SK-MEL-5 (cell line): ENCODE measurements around the gene DPYSL4. TPM values are rescaled to one million over a fixed set of nuclear protein-coding genes. Genes with fewer than 3 reads are reported as not detected.

Experiments used
- DNase-seq: peaks from one replicate; pipeline ENCODE4 v3.0.0-alpha.2; 2016; ENCODE audit warnings: low read depth, low spot score
- in situ Hi-C: cut with HindIII; loops from 2 replicates; pipeline ENCODE4 v1.10.0; 2016; ENCODE audit warnings: low sequenced_read_pairs, high pct_unique_total_duplicates, low pct_unique_long_range_greater_than_20kb
- total RNA-seq: library from RNA; depleted of rRNA; stranded (reverse); fragments of >200 nt; shearing (Covaris generic); gene quantifications from 2 replicates; pipeline ENCODE4 v1.2.3, GENCODE V29; 2014

Gene DPYSL4
- total RNA-seq, 1 experiment from 2014 or later = 2.5 TPM

DNA sequence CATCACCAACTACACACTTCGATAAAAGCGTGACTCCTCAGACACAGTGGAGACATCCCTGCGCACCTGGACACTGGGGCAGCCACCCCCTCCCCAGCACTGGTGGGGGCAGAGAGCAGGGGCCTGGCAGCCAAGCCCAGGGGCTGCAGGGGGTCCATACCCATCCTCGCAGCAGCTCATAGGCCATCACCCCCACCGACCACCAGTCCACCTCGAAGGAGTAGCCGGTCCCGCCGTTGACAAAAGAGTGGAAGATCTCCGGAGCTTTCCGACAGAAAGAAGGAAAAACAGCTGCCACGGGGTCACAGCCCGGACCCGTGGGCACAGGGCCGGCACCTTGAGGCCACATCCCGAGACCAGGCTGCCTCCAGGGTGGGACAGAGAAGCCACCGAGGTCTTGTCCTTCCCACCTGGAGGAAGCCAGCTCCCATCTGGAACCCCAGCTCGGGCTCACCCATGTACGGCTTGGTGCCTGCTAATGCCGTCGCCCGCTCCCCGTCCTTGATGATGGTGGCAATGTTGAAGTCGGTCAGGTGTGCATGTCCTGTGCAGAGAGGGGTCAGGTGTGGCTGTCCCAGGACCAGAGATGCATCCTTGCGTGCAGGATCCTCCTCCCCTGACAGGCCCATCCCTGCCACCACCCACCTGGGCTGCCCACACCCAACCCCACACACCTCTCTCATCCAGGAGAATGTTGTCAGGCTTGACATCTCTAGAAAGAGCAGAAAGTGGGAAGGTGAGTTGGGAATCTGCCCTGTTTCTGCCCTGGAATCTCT, 38.5 kb downstream of the DPYSL4 start:
- in situ Hi-C loops = no loop called here

DNA sequence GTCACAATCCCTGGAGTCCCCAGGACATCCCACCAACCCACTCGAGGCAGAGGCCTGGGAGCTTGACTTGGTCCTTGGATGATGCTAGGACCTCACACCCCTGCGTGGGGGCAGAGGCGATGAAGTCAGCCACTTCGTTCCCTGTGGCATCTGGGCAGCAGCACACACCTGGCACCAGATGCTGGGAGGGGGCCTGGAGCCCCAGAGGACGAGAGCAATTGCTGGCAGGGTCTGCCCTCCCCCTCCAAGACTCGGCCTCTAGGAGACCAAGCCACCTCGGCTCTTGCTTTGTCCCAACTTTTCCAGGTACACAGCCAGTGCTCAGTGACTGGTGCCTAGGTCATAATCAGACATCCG, 39.1 kb downstream of the DPYSL4 start:
- in situ Hi-C loops = no loop called here

More for the DNA sequence above, 38.5 kb downstream of the DPYSL4 start:
- no peak for DNase-seq

DNA sequence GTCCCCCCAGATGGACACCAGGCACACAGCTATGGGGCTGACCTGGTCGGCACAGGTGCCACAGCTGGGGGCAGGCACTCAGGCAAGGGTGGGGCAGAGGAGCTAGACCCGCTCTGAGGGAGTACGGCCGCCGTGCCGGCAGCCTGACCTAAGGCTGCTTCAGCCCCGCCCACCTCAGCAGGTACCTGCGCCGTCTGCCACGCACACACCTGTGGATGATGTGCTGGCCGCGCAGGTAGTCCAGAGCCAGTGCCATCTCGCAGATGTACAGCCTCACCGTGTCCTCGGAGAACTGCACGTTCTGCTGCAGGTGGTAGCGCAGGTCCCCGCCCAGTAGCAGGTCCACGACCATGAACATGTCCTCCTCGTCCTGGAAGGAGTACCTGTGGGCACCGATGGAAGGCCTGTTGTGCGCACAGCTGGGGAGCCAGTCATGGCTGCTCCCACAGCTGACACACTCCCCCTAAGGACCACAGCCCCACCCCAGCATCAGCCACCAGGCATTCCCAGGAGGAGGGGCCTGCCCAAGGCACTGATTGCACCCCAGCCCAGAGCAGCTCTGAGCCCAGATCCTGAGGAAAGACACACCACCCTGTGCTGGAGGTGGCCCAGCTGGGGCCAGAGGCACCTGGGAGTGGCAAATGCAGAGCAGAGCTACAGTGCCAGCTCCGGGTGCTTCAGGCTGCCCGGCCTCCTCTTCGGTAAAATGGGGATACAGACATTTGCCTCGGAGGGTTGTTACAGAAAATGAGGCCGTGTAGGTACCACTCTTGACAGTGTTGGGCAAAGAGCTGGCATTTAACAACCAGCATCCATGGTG, 40.0 kb downstream of the DPYSL4 start:
- no peak for DNase-seq
- in situ Hi-C loops = no loop called here

More for the DNA sequence above, 39.1 kb downstream of the DPYSL4 start:
- no peak for DNase-seq

DNA sequence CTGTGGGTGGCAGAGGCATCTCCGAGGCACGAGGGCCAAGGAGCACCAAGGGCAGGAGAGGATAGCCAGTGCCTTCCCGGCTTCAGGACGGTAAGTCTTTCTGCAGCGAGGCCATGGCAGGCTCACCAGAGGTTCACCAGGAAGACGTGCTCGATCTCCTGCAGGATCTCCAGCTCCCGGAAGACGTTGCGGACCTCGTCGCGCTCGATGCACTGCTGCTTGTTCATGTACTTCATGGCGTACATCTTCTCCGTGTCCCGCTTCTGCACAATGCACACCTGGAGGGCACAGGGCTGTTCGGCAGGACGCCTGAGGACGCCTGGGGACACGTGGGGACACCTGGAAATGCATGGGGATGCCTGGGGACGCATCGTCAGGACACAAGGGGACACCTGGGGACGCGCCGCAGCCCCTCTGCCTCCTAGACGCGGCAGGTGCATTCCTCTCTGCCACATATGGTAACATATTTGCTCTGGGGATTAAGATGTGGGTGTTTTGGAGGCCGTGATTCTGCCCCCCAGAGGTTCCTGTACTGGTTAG, 41.2 kb downstream of the DPYSL4 start:
- in situ Hi-C loops = no loop called here
- DNase-seq = no peak

DNA sequence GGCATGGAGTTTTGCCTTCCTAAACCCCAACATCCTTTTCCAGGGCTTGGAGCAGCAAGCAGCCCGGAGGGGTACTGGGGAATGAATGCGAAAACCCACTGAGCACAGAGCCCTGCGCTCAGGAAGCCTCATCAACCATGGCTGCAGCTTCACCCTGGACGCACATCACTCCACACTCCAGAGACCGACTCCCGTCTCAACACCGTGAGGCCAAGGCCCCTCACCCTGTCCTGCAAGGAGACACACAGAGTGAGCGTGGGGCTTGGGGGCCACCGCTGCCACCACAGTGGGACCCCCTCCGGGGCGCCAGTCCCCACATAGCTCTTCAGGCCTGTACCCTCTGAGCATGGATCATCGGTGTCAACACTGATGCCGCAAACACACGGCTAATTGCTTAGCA, 41.9 kb downstream of the DPYSL4 start:
- DNase-seq = no peak
- in situ Hi-C loops = no loop called here

DNA sequence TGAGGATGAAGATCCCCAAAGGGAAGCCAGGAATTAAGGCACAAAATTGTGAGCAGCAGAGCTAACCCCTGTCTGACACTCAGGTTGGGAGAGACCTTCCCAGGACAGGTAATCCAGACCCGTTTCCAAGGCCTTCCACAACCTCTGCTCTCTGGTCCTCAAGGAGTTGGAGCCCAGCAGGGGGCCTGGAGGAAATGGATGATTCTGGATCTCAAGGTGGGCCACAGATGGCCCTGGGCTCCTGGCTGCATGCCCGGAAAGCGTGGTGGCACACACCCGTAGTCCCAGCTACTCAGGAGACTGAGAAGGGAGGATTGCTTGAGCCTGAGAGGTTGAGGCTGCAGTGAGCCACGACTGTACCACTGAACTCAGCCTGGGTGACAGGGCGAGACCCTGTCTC, 42.3 kb downstream of the DPYSL4 start:
- DNase-seq = no peak
- in situ Hi-C loops = no loop called here

DNA sequence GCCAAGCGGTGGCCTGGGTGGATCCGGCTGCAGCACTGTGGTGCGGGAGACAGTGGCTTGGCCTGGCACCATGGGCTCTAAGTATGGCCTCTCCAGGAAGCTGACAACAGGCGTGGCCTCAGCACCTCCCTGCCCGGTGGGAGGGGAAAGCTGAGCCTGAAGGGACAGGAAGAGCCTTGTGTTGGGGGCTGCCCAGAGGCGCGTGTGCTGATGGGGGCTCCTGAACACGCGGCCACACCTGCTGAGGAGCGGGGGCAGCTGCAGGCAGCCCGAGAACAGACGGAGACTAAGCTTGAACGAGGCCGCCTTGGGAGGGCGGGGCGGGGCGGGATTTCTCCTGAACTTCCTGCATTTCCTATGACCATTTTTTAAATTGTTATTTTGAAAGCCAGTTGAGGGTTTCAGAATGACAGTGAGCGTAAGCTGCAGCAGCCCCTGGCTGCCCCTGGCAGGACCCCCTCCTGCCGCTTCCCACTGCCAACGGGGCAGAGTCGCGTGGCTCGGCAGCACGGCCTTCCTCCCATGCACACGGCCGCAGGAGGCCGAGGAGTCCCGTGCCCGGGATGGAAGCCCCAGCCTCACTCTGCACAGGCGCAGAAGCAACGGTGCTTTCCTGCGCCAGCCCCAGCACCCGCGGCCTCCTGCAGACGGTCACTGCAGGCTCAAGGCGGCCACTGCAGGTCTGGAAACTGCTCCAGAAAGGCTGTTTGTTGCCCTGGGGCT, 43.2 kb downstream of the DPYSL4 start:
- in situ Hi-C loops = no loop called here
- DNase-seq = no peak

DNA sequence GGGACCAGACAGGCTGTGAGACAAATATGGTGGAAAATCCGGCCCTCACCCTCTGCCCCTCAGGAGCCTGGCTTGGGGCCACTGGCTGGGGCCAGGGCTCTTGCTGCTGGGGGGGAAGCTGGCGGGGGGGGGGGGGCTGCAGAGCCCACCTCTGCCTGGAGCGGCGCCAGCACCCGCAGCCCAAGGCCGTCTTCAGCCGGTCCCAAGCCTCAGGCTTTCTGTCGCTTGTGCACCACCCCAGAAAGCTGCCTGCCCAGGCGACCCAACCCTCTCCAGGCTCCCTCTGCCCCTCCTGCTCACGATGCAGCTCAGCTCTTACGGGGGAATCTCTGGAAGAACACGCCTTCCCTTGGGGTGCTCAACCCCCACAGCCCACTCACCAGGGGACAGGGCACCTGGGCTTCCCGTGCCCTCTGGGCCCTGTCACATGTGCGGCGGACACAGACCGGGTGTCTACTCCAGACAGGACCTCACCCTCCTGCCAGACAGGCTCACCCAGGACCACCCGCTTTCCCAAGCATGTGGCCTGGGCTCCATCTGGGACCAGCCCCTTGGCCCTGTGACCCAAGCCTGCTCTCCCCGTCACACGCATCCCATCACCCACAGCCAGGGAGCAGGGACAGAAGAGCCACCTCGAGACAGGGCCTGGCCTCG, 43.9 kb downstream of the DPYSL4 start:
- DNase-seq = no peak
- in situ Hi-C loops = no loop called here

DNA sequence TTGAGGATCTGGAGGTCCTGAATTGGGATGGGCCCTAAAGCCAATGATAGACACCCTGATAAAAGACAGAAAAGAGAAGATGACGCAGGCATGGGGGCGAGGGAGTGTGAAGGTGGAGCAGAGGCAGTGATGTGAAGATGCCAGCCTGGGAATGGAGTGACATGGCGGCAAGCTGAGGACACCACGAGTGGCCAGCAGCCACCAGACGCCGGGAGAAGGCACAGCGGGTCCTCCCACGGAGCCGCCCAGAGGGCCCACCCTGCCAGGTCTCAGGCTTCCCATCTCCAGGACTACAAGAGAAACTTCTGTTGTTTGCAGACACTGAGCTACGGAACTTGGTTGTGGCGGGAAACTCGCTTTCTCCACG, 44.9 kb downstream of the DPYSL4 start:
- DNase-seq = no peak
- in situ Hi-C loops = no loop called here

DNA sequence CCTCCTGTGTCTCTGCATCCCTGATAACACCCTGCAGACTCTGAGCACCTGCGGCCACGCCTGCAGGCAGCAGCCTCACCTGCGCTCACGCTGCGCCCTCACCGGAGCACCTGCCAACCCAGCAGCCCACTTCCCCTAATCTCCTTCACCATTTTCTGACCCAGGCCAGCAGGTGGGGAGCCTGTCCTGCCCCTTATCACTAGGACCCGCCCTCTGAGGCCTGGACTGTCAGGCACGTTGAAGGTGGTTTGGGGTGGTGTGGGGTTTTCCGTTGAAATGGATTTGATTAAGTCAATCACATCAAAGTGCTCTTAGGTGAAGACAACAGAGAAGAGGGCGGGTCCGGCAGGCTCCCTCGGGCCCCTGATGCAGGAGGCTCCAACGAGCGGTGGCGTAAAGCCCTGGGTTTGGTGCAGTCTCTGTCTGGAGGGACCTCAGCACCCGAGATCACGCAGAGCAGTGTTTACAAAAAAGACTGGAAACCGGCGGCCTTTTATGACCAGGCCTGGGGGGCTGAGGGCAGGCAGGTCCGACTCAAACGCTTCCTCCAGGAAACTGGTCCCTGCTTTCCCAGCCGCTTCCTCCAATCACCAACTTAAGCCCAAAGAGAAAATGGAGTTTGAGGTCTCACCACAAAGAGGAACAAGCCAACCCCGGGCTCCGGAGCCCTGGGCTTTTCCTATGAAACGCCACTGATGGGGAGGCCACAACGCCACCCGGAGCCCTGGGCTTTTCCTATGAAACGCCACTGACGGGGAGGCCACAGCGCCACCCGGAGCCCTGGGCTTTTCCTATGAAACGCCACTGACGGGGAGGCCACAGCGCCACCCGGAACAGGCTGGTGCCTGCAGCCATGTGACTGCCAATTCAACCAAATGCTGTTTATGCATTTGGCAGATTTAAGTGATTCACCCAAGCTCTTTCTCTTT, 45.5 kb downstream of the DPYSL4 start:
- in situ Hi-C loops = no loop called here

DNA sequence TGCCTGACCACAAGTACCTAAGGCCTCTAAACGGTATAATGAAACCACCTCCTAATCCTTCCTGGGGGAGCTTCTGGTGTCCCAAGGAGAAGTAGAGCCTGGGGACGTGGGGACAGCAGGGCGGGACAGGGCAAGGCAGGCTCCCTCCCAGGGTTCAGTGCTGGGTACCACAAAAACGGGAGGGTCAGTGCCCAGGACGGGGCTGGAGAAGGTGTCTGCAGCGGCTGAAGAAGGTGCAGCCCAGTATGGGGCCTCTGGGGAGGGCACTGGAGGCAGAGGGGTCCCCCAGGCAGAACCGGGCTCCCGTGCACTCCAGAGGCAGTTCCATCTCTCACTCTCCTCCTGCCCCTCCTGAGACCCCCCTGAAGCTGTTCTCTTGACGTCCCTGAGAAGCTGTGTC, 46.2 kb downstream of the DPYSL4 start:
- no peak for DNase-seq
- in situ Hi-C loops = no loop called here

More for the DNA sequence above, 45.5 kb downstream of the DPYSL4 start:
- DNase-seq = no peak

DNA sequence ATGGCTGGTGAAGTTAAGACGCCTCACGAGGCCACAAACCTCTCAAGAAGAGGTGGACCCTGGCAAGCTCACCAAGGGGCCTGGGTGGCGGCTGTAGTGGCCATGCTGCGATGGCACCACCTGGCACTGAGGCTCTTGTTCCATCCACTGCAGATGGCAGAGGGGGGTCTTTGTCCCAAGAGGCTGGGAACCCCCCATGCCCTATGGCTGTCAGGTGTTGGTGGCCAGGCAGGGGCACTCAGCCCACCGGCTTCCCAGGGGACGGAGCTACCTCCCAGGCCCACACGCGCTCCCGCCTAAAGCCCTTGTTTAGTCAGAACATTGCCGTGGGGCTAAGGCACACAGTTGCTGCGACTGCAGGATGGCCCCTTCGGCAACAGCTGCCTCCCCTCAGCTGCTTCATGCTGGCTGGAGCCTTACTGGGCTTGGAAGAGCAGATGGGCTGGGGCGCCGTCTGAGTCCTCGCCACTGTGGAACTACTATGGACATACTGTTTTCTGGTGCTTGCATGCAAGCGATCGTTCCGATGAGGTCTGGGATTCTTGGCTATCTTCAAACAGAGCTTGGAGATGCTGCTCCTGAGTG, 46.8 kb downstream of the DPYSL4 start:
- no peak for DNase-seq
- in situ Hi-C loops = no loop called here

DNA sequence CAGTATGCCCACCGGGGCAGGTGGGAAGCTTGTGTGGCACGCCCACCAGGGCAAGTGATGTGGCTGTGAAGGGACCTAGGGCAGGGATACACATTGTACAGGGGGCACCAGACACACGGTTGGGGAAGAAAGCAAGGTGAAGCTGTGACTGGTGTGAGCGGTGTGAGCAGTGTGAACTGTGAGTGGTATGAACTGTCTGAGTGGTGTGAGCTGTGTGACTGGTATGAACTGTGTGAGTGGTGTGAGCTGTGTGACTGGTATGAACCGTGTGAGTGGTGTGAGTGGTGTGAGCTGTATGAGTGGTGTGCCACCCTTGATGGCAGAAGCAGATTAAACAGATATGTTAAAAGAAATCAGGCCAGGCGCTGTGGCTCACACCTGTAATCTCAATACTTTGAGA, 48.1 kb downstream of the DPYSL4 start:
- DNase-seq = no peak
- in situ Hi-C loops = no loop called here

DNA sequence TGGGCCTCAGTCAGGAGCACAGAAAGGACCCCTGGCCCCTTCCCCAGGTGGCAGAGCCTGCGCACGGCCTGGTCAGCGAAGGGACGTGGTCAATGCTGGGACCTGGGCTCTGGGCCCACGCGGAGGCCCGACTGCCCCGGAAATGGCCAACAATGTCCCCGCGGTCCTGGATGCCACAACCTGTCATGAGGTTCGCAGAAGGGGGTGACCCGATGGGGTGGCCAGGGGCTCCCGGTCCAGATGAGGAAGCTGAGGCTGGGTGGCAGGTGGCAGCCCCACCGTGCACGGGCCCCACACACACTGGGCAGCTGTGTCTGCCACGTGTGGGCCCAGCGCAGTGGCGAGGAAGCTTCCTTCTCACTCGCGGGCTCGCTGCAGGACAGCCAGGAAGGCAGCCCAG, 49.4 kb downstream of the DPYSL4 start:
- in situ Hi-C loops = no loop called here
- DNase-seq = no peak

DNA sequence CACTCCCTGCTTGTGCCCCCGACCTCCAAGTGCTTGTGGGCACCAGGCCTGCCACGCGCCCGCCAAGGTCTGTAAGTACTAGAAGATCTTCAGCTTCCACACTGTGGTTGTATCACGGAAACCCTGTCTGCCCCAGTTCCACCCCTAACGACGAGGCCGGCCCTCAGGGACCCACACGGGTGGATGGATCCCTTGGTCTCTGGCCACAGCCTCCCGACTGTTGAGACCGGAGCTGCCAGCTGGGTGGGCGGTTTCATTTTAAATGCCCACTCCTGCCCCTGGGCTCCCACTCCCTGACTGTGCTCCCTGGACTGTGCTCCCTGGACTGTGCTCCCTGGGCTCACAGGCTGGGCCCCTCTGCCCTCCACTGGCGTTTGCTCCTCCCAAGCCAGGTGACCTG, 50.1 kb downstream of the DPYSL4 start:
- in situ Hi-C loops = no loop called here
- DNase-seq = no peak

DNA sequence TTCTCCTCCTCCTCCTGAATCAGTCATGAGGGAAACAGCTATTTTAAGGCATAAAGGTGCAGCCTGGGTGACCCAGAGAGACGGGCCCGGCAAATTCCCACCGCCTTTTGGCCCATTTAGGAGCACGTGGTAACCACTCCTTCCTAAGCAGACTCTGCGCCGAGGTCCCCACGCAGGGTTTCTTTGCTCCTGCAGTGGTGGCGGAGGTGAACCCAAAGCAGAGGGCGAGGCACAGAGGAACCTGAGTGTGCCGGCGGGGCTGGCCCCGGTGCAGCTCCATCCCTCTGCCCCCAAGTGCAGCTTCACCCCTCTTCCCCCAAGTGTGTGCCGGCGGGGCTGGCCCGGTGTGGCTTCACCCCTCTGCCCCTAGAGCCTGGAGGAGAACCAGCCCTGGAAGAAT, 50.6 kb downstream of the DPYSL4 start:
- no peak for DNase-seq
- in situ Hi-C loops = no loop called here
